IPS DF 6.9 (cell line): ENCODE measurements around the gene FOXQ1.
A peak's percentile ranks its signal among the peaks of the same experiment; 100 is the strongest.

Experiments used
- DNase-seq: peaks from one replicate; pipeline ENCODE4 v3.0.0-alpha.2; 2013; ENCODE audit warnings: low read depth, low spot score
- H3K27ac ChIP-seq: one replicate; pipeline ENCODE4 v1.5.1; 2013; ENCODE audit warnings: low read length, control low read depth
- H3K27me3 ChIP-seq: 2 replicates; pipeline ENCODE4 v1.6.1; 2013; ENCODE audit warnings: mild to moderate bottlenecking, low read length; ENCODE audit not compliant: control insufficient read depth, insufficient read depth
- H3K36me3 ChIP-seq: 2 replicates; pipeline ENCODE4 v1.6.1; 2013; ENCODE audit warnings: low read length; ENCODE audit not compliant: control insufficient read depth, insufficient read depth
- H3K4me1 ChIP-seq: 2 replicates; pipeline ENCODE4 v1.6.1; 2013; ENCODE audit warnings: low read length; ENCODE audit not compliant: control insufficient read depth, insufficient read depth
- H3K4me3 ChIP-seq: 2 replicates; pipeline ENCODE4 v1.5.1; 2013; ENCODE audit warnings: mild to moderate bottlenecking, low read length
- H3K9me3 ChIP-seq: 2 replicates; pipeline ENCODE4 v1.6.1; 2013; ENCODE audit warnings: low read length, inconsistent platforms; ENCODE audit not compliant: control insufficient read depth, insufficient read depth
- WGBS: extraction: QIAGEN DNeasy Blood & Tissue Kit; methylation state at CpG from one replicate; pipeline ENCODE4 v1.1.7; 2013; ENCODE audit warnings: mixed read lengths, missing lambda C conversion rate; ENCODE audit not compliant: insufficient read length, insufficient coverage; 5-methylcytosine and 5-hydroxymethylcytosine counted together

Gene FOXQ1

GRCh38 chr6:1290805-1291204 lies 21.1 kb upstream of the FOXQ1 start:
- DNase-seq: no peak

GRCh38 chr6:1291381-1291780 lies 20.5 kb upstream of the FOXQ1 start:
- Histone ChIP-seq H3K4me3 (no peak overlapping the region), H3K4me1 (no peaks in the 10 kb centered on the region), H3K36me3 (no peaks in the 10 kb centered on the region), H3K27ac (no peak overlapping the region), H3K27me3 (0 out of 2 replicates have a peak, but pooled peaks cover 2% of the 10 kb centered on the region), H3K9me3 (no peaks in the 10 kb centered on the region)
- WGBS: no CpG with 5 or more reads among the region's 10 CpGs
- DNase-seq: no peak

More at GRCh38 chr6:1290805-1291204, 21.1 kb upstream of the FOXQ1 start:
- Histone ChIP-seq H3K36me3 (no peaks in the 10 kb centered on the region), H3K27ac (no peak overlapping the region), H3K9me3 (no peaks in the 10 kb centered on the region), H3K27me3 (0 out of 2 replicates have a peak, but pooled peaks cover 2% of the 10 kb centered on the region), H3K4me3 (no peak overlapping the region), H3K4me1 (peaks cover 1% of the 10 kb centered on the region)
- no CpG with 5 or more reads among the region's 4 CpGs for WGBS

GRCh38 chr6:1295420-1295819 lies 16.5 kb upstream of the FOXQ1 start:
- no CpG with 5 or more reads among the region's 3 CpGs for WGBS
- H3K9me3 ChIP-seq: no peaks in the 10 kb centered on the region
- H3K27me3 ChIP-seq: 0 out of 2 replicates have a peak, but pooled peaks cover 2% of the 10 kb centered on the region
- DNase-seq: no peak
- no peak overlapping the region for H3K27ac ChIP-seq
- no peak overlapping the region for H3K4me3 ChIP-seq
- no peaks in the 10 kb centered on the region for H3K36me3 ChIP-seq
- H3K4me1 ChIP-seq: no peaks in the 10 kb centered on the region

- no CpG with 5 or more reads among the region's 7 CpGs for WGBS
- Histone ChIP-seq H3K9me3 (no peaks in the 10 kb centered on the region), H3K4me1 (no peaks in the 10 kb centered on the region), H3K27ac (no peak overlapping the region), H3K4me3 (no peak overlapping the region), H3K27me3 (0 out of 2 replicates have a peak, but pooled peaks cover 2% of the 10 kb centered on the region), H3K36me3 (no peaks in the 10 kb centered on the region)
- no peak for DNase-seq
These were observed 15.8 kb upstream of the FOXQ1 start for GRCh38 chr6:1296079-1296478.

GRCh38 chr6:1296542-1296941 lies 15.4 kb upstream of the FOXQ1 start:
- no peaks in the 10 kb centered on the region for H3K9me3 ChIP-seq
- no peak overlapping the region for H3K4me3 ChIP-seq
- 0 out of 2 replicates have a peak, but pooled peaks cover 2% of the 10 kb centered on the region for H3K27me3 ChIP-seq
- H3K27ac ChIP-seq: no peak overlapping the region
- no peaks in the 10 kb centered on the region for H3K36me3 ChIP-seq
- DNase-seq: no peak
- no CpG with 5 or more reads among the region's 4 CpGs for WGBS
- no peaks in the 10 kb centered on the region for H3K4me1 ChIP-seq

GRCh38 chr6:1297746-1298145 lies 14.2 kb upstream of the FOXQ1 start:
- no CpG with 5 or more reads among the region's 4 CpGs for WGBS
- no peaks in the 10 kb centered on the region for H3K4me1 ChIP-seq
- H3K27ac ChIP-seq: no peak overlapping the region
- 0 out of 2 replicates have a peak, but pooled peaks cover 2% of the 10 kb centered on the region for H3K27me3 ChIP-seq
- H3K4me3 ChIP-seq: no peak overlapping the region
- DNase-seq: no peak
- H3K36me3 ChIP-seq: no peaks in the 10 kb centered on the region
- H3K9me3 ChIP-seq: no peaks in the 10 kb centered on the region

- no peak overlapping the region for H3K27ac ChIP-seq
- DNase-seq: no peak
These were observed 13.1 kb upstream of the FOXQ1 start for GRCh38 chr6:1298768-1299167.

GRCh38 chr6:1306133-1306532 lies 5.8 kb upstream of the FOXQ1 start:
- no CpG with 5 or more reads among the region's 2 CpGs for WGBS
- Histone ChIP-seq H3K4me3 (no peak overlapping the region), H3K4me1 (no peaks in the 10 kb centered on the region; the same call in 1 of the 2 replicates), H3K27ac (no peak overlapping the region), H3K9me3 (no peaks in the 10 kb centered on the region), H3K36me3 (no peaks in the 10 kb centered on the region), H3K27me3 (peaks cover 25% of the 10 kb centered on the region)
- no peak for DNase-seq

More at GRCh38 chr6:1298768-1299167, 13.1 kb upstream of the FOXQ1 start:
- no peaks in the 10 kb centered on the region for H3K4me1 ChIP-seq
- H3K36me3 ChIP-seq: no peaks in the 10 kb centered on the region
- H3K27me3 ChIP-seq: no peaks in the 10 kb centered on the region
- no CpG with 5 or more reads among the region's 2 CpGs for WGBS
- H3K9me3 ChIP-seq: no peaks in the 10 kb centered on the region
- H3K4me3 ChIP-seq: no peak overlapping the region

- Histone ChIP-seq H3K36me3 (no peaks in the 10 kb centered on the region), H3K27me3 (peaks cover 46% of the 10 kb centered on the region), H3K4me1 (peaks cover 1% of the 10 kb centered on the region), H3K27ac (no peak overlapping the region), H3K9me3 (no peaks in the 10 kb centered on the region), H3K4me3 (no peak overlapping the region)
- no peak for DNase-seq
- no CpG with 5 or more reads among the region's 6 CpGs for WGBS
These were observed 2.5 kb upstream of the FOXQ1 start for GRCh38 chr6:1309366-1309765.

GRCh38 chr6:1310628-1311399 lies 1.1 kb upstream of the FOXQ1 start:
- H3K4me3 ChIP-seq: peak overlapping the region; percentile 3; the same call in 1 of the 2 replicates

GRCh38 chr6:1312203-1312472 lies 240 bp downstream of the FOXQ1 start:
- Histone ChIP-seq H3K4me3 (peak overlapping the region; percentile 25), H3K9me3 (no peaks in the 10 kb centered on the region)

More at GRCh38 chr6:1310628-1311399, 1.1 kb upstream of the FOXQ1 start:
- Histone ChIP-seq H3K27me3 (peaks cover 60% of the 10 kb centered on the region), H3K36me3 (no peaks in the 10 kb centered on the region), H3K9me3 (no peaks in the 10 kb centered on the region), H3K4me1 (peaks cover 3% of the 10 kb centered on the region), H3K27ac (no peak overlapping the region)
- DNase-seq: no peak
- WGBS: no CpG with 5 or more reads among the region's 43 CpGs

More at GRCh38 chr6:1312203-1312472, 240 bp downstream of the FOXQ1 start:
- no CpG with 5 or more reads among the region's 25 CpGs for WGBS
- Histone ChIP-seq H3K27me3 (peaks cover 64% of the 10 kb centered on the region), H3K4me1 (peaks cover 4% of the 10 kb centered on the region), H3K36me3 (no peaks in the 10 kb centered on the region), H3K27ac (no peak overlapping the region)
- no peak for DNase-seq
